ENCODE results near the gene TASP1.
"Not testable (repeated sequence)": the region's sequence is repeated elsewhere in the genome, so short reads cannot be mapped to it uniquely, and the experiment has no call there.

DNA sequence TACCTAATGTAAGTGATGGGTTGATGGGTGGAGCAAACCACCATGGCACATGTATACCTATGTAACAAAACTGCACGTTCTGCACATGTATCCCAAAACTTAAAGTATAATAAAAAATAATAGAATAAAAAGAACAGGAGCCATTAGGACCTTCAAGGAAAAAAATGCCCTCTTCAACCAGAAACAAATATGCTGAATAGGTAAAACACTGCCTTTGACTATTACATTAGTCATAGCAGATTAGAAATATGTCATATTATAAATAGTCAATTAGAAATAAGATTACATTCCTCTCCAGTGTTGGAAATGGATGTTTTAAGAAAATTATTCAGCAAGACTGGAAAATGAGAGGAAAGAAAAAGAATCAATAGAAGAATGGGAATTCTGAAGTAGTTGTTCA lies 153.7 kb downstream of the TASP1 start:
- TF ChIP-seq, protein P1, sequence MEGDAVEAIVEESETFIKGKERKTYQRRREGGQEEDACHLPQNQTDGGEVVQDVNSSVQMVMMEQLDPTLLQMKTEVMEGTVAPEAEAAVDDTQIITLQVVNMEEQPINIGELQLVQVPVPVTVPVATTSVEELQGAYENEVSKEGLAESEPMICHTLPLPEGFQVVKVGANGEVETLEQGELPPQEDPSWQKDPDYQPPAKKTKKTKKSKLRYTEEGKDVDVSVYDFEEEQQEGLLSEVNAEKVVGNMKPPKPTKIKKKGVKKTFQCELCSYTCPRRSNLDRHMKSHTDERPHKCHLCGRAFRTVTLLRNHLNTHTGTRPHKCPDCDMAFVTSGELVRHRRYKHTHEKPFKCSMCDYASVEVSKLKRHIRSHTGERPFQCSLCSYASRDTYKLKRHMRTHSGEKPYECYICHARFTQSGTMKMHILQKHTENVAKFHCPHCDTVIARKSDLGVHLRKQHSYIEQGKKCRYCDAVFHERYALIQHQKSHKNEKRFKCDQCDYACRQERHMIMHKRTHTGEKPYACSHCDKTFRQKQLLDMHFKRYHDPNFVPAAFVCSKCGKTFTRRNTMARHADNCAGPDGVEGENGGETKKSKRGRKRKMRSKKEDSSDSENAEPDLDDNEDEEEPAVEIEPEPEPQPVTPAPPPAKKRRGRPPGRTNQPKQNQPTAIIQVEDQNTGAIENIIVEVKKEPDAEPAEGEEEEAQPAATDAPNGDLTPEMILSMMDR (conservative IDR thresholded peaks at IDR 0.05): not testable (repeated sequence)
- TF ChIP-seq EZH2 (IDR thresholded peaks at IDR 0.05; ENCODE audit: low read depth): not testable (repeated sequence)

Data from PC-9 (cell line).